ENCODE measurements around the gene ADCY2. TPM values are rescaled to one million over a fixed set of nuclear protein-coding genes. Genes with fewer than 3 reads are reported as not detected.

ADCY2 gene
- polyA plus RNA-seq, 1 donor (not counting 4 experiments of a cell fraction or from before 2014, with no cell fraction given): 0.13 TPM

GRCh38 chr5:7842531-7842930, 446.6 kb downstream of the ADCY2 start:
- Histone ChIP-seq H3K36me3 (ENCODE audit: control insufficient read depth in 2 of 2, extremely low read depth in 1 of 2, insufficient read depth in 2 of 2, low read length in 2 of 2) (no peaks in the 10 kb centered on the region), H4K20me1 (ENCODE audit: control insufficient read depth, extremely low read depth, insufficient read depth, low read length) (no peaks in the 10 kb centered on the region), H2AFZ (ENCODE audit: control insufficient read depth, low read length) (no peak overlapping the region), H3K27ac (ENCODE audit: control insufficient read depth, insufficient read depth, low read length) (no peak overlapping the region), H3K79me2 (ENCODE audit: control insufficient read depth, insufficient read depth, low read length) (no peaks in the 10 kb centered on the region), H3K4me1 (ENCODE audit: control insufficient read depth, extremely low read depth, insufficient read depth, low read length) (no peaks in the 10 kb centered on the region), H3K27me3 (ENCODE audit: control insufficient read depth, extremely low read depth, insufficient read depth, low read length) (no peaks in the 10 kb centered on the region), H3K9ac (ENCODE audit: control insufficient read depth, extremely low read depth, insufficient read depth, low read length) (no peak overlapping the region), H3K4me2 (ENCODE audit: control insufficient read depth, extremely low read depth, insufficient read depth, low read depth, low read length) (no peak overlapping the region), H3K9me3 (ENCODE audit: control insufficient read depth, low read depth, low read length) (no peaks in the 10 kb centered on the region), H3K9me1 (ENCODE audit: control insufficient read depth, extremely low read depth, insufficient read depth, low read length) (no peaks in the 10 kb centered on the region), H3K4me3 (ENCODE audit: control insufficient read depth in 2 of 3, extremely low read depth in 1 of 3, insufficient read depth in 2 of 3, low read depth in 1 of 3, low read length in 3 of 3) (no peak overlapping the region)
- DNase-seq (ENCODE audit: low read depth, low spot score) (no peak), FAIRE-seq (no peak)
- TF ChIP-seq, protein P1, sequence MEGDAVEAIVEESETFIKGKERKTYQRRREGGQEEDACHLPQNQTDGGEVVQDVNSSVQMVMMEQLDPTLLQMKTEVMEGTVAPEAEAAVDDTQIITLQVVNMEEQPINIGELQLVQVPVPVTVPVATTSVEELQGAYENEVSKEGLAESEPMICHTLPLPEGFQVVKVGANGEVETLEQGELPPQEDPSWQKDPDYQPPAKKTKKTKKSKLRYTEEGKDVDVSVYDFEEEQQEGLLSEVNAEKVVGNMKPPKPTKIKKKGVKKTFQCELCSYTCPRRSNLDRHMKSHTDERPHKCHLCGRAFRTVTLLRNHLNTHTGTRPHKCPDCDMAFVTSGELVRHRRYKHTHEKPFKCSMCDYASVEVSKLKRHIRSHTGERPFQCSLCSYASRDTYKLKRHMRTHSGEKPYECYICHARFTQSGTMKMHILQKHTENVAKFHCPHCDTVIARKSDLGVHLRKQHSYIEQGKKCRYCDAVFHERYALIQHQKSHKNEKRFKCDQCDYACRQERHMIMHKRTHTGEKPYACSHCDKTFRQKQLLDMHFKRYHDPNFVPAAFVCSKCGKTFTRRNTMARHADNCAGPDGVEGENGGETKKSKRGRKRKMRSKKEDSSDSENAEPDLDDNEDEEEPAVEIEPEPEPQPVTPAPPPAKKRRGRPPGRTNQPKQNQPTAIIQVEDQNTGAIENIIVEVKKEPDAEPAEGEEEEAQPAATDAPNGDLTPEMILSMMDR (optimal IDR thresholded peaks at IDR 0.05 in 1 of 3, IDR thresholded peaks at IDR 0.05 in 1 of 3, conservative IDR thresholded peaks at IDR 0.05 in 1 of 3; ENCODE audit: extremely low read depth in 1 of 3, insufficient read depth in 2 of 3, low read length in 3 of 3): no peak
- no peak for TF ChIP-seq EZH2 (IDR thresholded peaks at IDR 0.05; ENCODE audit: low read length)
- dilution Hi-C loops (cut with MboI; ENCODE audit: extremely low pct_ligation_motif_present, low sequenced_read_pairs): no loop called here

- Histone ChIP-seq H3K9ac (ENCODE audit: control insufficient read depth, extremely low read depth, insufficient read depth, low read length) (no peak overlapping the region), H3K27ac (ENCODE audit: control insufficient read depth, insufficient read depth, low read length) (no peak overlapping the region), H3K27me3 (ENCODE audit: control insufficient read depth, extremely low read depth, insufficient read depth, low read length) (peaks cover 11% of the 10 kb centered on the region), H3K36me3 (ENCODE audit: control insufficient read depth in 2 of 2, extremely low read depth in 1 of 2, insufficient read depth in 2 of 2, low read length in 2 of 2) (no peaks in the 10 kb centered on the region), H3K79me2 (ENCODE audit: control insufficient read depth, insufficient read depth, low read length) (no peaks in the 10 kb centered on the region), H3K4me2 (ENCODE audit: control insufficient read depth, extremely low read depth, insufficient read depth, low read depth, low read length) (no peak overlapping the region), H3K4me1 (ENCODE audit: control insufficient read depth, extremely low read depth, insufficient read depth, low read length) (no peaks in the 10 kb centered on the region), H3K9me1 (ENCODE audit: control insufficient read depth, extremely low read depth, insufficient read depth, low read length) (no peaks in the 10 kb centered on the region), H4K20me1 (ENCODE audit: control insufficient read depth, extremely low read depth, insufficient read depth, low read length) (no peaks in the 10 kb centered on the region), H3K9me3 (ENCODE audit: control insufficient read depth, low read depth, low read length) (no peaks in the 10 kb centered on the region), H3K4me3 (ENCODE audit: control insufficient read depth in 2 of 3, extremely low read depth in 1 of 3, insufficient read depth in 2 of 3, low read depth in 1 of 3, low read length in 3 of 3) (no peak overlapping the region), H2AFZ (ENCODE audit: control insufficient read depth, low read length) (no peak overlapping the region)
- FAIRE-seq (no peak), DNase-seq (ENCODE audit: low read depth, low spot score) (no peak)
- TF ChIP-seq EZH2 (IDR thresholded peaks at IDR 0.05; ENCODE audit: low read length): no peak
- TF ChIP-seq, protein P1 (optimal IDR thresholded peaks at IDR 0.05 in 1 of 3, IDR thresholded peaks at IDR 0.05 in 1 of 3, conservative IDR thresholded peaks at IDR 0.05 in 1 of 3; ENCODE audit: extremely low read depth in 1 of 3, insufficient read depth in 2 of 3, low read length in 3 of 3): no peak
- dilution Hi-C loops (cut with MboI; ENCODE audit: extremely low pct_ligation_motif_present, low sequenced_read_pairs): no loop called here
Observed at GRCh38 chr5:7844901-7845300, 449.0 kb downstream of the ADCY2 start.

All from keratinocyte (primary cell).